Amniotic epithelial cell (primary cell): Measurements from ENCODE around the gene ID2.

Source experiments
- DNase-seq: peaks from one replicate; pipeline ENCODE4 v3.0.0-alpha.2; 2010; ENCODE audit warnings: low read depth

The ID2 gene

GRCh38 chr2:8670580-8670979, 11.3 kb upstream of the ID2 start:
- no peak for DNase-seq

GRCh38 chr2:8671176-8671575, 10.7 kb upstream of the ID2 start:
- no peak for DNase-seq

DNA sequence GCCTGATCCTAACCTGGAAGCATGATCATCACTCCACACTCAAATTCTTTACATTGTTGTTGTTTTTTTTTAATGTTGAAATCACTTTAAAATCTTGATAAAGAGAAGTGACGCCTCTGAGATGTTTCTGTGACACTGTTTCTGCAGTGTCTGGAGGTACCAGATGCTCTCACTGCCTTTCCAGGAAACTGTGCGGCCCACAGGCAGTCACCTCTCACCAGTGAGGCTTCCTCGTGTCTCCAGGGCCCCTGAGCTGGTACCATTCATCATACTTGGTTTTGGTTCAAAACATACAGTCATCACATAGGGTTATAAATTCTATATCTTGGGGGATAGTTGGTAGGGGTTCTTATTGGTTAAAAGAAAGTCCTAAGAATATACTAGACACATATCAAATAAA, 10.1 kb upstream of the ID2 start:
- DNase-seq: no peak

DNA sequence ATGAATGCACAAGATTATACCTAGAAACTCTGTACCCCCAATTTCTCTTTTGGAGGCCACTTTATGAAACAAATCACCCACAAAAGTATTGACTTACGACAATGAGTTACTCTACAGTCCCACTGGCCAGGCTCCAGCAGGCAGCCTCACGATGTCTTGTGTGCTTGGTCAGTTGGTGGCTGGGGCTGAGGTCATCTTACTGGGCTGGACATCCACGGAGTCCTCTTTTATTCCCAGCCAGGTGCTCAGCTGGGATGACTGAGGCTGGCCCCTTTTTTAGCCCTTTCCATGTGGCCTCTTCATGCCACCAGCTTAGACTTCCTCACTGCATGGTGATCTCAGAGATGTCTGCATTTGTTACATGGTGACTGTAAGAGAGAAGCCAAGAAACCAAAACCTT, 8.9 kb upstream of the ID2 start:
- no peak for DNase-seq

DNA sequence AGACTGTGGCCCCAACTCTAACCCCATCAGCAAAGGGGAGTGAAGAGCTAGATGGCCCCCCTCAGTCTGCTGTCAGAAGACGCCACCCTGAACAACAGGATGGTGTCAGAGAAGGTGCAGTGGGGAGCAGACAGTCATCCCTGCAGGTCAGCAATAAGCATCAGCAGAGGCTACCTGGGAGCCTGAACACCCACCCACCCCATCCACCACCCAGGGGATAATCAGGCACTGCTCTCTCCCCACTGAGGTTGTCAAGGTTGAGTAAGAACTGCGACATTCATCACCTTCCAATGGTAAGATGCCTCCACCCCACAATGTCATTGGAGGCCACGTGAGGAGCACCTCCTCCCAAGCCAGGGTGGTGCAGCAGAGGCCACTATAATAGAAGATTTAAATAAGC, 8.5 kb upstream of the ID2 start:
- no peak for DNase-seq

- no peak for DNase-seq
These were observed 7.3 kb upstream of the ID2 start for GRCh38 chr2:8674420-8675009.

- no peak for DNase-seq
These were observed 6.3 kb upstream of the ID2 start for GRCh38 chr2:8675543-8675942.

DNA sequence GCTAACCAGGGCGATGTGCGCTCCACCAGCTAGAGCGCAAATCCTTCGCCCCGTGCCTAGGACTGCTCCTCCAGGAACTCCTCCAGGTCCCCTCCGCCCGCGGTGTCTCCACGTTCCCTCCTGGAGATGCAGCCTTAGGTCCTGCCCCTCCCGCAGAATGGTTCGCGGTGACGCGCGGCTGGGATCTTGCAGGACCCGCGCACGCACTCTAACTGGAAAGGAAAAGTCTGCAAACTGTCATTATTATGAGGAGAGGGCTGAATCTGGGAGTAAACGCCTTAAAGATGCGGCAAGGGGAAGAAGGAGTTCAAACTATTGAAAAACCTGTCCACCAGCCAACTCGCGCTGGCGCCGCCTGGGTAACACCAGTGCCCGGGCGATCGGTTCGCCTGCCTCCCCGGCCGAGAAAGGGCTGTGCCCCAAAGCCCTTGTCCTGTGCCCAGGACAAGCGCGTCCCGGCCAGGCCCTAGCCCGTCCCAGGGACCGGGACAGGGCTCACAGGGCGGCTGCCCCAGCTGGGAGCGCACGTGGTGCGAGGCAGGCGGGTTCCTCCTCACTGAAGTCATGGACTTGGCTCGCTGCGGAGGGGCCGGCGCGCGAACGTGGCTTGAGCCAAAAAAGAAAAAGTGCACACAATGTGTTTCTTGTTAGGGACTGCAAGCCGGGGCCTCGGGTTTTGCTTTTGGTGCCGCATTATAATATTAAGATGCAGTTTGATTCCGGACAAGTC, 5.5 kb upstream of the ID2 start:
- DNase-seq: peak; percentile 37

DNA sequence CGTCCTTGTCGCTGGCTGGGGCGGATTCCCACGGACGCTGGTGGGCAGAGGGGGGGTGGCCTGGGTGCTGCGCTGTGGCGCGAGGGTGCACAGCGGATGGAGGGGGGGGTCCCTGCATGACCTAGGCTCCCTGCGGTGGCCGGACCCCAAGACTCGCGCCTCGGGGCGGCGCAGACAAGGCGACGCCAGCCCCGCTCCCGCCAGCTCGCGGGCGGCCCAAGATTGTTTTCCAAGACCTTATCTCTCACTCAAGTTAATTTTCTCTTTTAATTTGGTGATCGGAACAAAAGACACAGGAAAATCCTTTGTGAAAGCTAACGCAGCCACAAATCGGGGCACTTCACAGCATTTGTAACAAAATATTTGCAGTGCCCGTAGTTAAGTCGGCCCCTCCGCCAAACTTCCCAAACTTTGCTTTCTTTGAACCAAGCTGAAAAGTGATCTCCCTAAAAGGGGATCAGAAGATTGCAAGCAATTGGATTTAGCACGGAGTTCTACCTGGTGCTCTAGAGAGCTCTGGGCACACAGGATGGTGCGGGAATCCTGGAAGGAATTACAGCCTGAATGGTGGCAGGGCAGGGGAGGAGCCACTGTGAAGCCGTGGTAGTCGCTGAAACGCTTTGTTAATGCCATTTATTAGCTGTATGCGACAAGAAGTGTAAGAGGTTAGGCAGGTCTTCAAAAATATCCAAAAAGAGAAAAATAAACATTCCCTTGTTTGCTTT, 4.8 kb upstream of the ID2 start:
- DNase-seq: no peak

GRCh38 chr2:8677646-8678592, 3.9 kb upstream of the ID2 start:
- DNase-seq: peak; percentile 74

DNA sequence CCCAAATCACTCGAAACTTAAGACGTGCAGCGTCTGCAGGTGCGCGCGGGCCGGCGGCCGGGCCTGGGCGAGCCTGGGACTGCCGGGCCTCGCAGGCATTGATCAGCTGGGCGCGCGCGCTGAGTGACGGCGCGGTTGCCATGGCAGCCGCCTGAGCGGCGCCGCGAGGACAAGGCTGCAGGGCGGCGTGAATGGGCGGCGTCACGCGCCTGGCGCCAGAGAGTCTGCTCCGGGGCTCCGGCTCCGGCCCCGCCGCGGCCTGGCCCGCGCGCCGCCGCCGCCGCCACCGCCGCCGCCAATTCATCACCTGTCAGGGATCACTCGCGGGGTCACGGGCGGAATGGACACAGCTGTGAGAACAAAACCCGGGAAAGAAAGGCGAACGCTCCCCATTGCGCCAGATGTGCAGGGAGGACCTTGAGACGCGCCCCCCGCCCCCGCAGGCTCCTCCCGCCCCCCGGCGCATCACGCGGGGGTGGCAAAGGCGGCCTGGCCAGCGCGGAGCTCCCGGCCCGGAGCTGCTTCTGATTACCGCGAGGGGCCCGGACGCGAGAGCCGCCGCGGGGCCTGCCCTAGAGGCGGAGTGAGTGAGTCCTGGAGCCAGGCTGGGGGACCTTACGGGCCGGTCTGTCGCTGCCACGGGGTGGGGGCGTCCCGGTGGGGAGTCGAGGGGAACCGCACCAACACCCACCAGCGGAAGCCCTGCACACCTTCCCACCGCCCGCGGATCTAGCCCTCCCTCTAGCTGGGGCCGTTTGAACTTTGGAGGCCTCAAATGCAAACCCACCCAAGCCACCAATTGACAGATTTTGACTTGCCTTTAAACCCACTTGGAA, 2.9 kb upstream of the ID2 start:
- DNase-seq: peak; percentile 95

DNA sequence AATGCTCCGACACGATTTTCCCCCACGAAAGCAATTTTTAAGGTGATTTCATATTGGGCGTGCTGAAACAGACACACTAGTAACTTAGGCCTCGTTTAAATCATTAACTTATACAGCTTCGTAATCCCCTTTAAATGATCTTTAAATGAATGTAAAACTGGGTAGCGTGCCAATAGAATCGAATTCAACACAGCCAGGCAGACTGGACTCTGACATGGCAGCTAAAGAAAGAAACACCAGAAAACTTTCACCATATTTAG, 2.4 kb upstream of the ID2 start:
- no peak for DNase-seq

- DNase-seq: peak; percentile 37
These were observed 1.8 kb upstream of the ID2 start for GRCh38 chr2:8679827-8680731.

DNA sequence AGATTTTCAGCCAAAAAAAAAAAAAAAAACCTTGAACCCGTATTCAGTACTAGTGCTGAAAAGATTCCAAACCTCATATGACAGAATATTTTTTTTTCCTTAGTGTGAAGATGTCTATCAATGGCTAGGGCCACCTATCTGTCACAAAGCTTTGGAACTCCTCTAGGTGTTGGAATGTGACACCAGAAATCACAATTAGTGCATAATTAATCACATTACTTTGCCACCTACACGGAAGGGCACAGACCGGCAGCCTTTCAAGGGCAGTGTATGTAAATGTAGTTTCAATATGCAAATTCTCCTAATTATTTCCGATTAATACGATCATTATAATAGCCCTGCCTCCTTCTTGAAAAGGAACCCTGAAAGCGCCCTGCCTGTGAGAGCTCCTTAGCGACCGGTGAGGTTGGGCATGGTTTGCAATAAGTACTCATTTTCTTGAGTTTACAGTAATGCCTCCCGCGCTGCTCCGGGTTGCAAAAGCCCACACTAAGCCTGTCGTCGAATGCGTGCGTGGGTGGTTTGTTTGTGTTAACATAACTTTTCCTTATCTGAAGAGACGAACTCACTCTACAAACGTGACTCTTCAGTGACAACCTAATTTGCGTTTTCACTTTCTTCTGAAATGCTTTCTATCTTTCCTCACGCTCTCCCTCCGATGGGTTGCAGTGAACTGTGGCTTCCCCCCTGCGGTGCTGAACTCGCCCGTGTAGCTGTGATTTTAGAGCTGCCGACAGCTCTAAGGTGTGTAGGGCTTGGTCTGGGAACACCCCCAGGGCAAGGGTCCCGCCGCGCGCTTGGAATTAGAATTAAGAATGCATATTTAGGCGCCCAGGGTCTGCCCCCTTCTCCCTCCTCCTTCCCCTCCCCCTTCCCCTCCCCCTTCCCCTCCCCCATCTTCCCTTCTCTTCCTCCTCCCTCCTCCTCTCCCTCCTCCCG, 765 bp upstream of the ID2 start:
- DNase-seq: peak; percentile 92

- peak; percentile 53 for DNase-seq
These were observed 1.1 kb downstream of the ID2 start for GRCh38 chr2:8682719-8683667.

- peak; percentile 45 for DNase-seq
These were observed 2.7 kb downstream of the ID2 start for GRCh38 chr2:8684540-8684877.

- DNase-seq: peak; percentile 40
These were observed 3.2 kb downstream of the ID2 start for GRCh38 chr2:8684878-8685696.
